GM19372 (cell line): ENCODE measurements around the gene KRT27.
"Not testable (repeated sequence)": the region's sequence is repeated elsewhere in the genome, so short reads cannot be mapped to it uniquely, and the experiment has no call there.

Experiments used
- ATAC-seq: cut with Tn5 transposase; IDR thresholded peaks from one replicate; pipeline ENCODE4 v1.9.1; 2021; ENCODE audit warnings: mild to moderate bottlenecking, low read depth, moderate library complexity; ENCODE audit not compliant: unreplicated experiment

KRT27 gene, protein sequence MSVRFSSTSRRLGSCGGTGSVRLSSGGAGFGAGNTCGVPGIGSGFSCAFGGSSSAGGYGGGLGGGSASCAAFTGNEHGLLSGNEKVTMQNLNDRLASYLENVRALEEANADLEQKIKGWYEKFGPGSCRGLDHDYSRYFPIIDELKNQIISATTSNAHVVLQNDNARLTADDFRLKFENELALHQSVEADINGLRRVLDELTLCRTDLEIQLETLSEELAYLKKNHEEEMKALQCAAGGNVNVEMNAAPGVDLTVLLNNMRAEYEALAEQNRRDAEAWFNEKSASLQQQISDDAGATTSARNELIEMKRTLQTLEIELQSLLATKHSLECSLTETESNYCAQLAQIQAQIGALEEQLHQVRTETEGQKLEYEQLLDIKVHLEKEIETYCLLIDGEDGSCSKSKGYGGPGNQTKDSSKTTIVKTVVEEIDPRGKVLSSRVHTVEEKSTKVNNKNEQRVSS

DNA sequence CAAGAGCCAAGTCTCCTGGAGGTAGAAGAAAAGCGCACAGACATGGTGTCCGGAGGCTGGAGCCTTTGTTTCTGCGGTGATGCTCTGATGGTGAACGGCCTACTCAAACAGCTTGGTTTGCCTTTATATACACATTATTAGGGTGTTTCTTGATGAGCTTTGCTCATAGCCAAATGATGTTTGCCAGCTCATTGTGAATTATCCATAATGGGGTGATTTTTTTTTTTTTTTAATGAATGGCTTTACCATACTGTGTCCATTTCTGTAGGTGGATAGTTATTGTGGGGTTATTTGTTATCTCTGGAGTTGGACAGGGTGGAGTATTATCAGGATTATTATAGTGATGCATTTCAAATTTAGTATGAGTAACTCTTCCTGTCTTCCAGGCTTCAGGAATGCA is at the start of gene KRT27:
TSS of gene KRT27 (minus strand) at position 101 of the 400 bp plus-strand sequence. CDS start at position 44, 57 bp downstream.
- no peak for ATAC-seq

DNA sequence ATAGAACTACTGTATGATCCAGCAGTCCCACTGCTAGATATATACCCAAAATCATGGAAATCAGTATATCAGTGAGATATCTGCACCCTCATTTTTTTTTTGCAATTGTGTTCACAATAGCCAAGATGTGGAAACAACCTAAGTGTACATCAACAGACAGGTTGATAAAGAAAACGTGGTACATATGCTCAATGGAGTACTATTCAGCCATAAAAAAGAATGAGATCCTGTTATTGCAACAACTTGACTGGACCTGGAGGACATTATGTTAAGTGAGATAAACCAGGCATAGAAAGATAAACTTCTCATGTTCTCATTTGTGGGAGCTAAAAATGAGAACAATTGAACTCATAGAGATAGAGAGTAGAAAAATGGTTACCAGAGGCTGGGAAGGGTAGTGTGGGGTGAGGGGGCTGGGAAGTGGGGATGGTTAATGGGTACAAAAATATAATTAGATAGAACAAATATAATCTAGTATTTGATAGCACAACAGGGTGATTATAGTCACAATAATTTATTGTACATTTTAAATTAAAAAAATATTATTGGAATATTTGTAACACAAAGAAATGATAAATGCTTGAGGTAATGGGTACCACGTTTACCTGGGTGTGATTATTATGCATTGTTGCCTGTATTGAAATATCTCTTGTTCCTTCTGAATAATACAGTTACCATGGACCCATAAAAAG is 47.9 kb upstream of the KRT27 start:
- ATAC-seq, result no peak

DNA sequence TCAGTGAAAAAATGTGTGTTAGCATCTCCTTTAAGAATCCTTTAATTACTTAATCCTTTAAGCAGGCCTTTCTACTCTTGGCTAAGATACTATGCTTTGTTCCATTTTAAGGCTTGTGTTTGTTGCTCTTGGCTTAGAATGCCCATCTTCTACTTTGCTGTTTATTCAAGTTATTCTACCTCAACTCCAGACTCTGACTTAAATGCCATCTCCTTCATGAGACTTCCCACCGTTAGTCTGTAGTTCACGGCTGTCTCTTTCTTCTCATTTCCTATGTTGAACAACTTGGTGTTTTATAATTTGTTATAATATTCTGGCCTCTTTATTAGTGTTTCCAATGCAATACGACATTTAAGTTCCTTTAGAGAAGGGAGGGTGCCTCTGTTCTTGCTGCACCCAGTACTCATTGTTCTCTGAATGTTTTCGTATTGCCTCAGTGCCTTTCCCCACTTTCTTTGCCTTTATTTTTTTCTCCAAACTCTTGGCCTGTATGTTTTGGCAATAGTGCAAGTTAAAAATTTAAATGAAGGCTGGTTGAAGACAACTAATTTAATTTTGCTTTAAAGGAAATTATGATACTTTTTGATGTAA is 46.2 kb upstream of the KRT27 start:
- ATAC-seq, result no peak

DNA sequence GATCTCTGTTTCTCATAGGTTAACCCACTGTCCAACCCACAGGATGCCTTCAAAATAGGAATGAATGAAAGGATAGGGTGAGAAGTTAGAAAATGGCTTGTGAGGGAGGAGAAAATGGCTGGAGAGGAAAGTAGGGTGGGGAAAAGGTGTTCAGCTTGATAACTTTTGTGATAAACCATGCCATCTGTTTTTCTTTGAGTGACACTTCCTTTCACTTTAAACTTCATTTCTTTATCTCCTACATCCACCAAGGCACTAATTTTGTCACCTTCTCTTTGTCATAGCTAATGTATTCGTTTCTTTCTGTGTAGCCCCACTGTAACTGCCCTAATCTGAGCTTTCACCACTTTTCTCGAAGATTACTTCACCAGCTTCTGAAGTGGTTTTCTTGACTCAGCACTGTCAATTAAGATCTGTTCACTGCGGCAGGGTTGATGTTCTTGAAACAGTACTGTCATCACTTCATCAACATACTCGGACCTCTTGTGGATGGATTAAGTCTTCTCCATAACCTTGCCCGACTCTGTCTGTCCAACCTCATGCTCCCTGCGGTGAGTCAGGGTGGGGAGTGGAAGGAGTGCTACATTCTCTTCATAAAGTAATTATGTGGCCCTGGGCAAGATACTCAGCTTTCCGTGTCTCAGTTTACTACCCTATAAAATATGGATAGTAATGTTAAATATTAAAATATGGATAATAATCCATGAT is 45.5 kb upstream of the KRT27 start:
- no peak for ATAC-seq

DNA sequence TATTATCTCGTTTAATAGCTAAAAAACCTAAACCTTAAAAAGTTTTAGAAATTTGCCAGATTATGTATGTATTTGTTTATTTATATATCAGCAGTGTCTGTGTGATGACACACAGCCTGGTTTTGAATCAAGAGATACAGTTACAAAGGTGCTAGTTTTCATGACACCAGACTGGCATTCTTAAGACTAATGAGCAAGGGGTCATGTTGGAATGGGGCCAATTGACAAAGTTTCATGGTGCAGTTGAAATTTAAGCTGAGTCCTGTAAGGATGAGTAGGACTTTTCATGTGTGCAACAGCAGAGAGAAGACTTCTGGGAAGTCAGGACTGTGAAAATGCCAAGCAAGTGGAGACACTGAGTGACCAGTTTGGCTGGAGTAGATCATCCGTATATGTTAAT is 43.2 kb upstream of the KRT27 start:
- no peak for ATAC-seq

DNA sequence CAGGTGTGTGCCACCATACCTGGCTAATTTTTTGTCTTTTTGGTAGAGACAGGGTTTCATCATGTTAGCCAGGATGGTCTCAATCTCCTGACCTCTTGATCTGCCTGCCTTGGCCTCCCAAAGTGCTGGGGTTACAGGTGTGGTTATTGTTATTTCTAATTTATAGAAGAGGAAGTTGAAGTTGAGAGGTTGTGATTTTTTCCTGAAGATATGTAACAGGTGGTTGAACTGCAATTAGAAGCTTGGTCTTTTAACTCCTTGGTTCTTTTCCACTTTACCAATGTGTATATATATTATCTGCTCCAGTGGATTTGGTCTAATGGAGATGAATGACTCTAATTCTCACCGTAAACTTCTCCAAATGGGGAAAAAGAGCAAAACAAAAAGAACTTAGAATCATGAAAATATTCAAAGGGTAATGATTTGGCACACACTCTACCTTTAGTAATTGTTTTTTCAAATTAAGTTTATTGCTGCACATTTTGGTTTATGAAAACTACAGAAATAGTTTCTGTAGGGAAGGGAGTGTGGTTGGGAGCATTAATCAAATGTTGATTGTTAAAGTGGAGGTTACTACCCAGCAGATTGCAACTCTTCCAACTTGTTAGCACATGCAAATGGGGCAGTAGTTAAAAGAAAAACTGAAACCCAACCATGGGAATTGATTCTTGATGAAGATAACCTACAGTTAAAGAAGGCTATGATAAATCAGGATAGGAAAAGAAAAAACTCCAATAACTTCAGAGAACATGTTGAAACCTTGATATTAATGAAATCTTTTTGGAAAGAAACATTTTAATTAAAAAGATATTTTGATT is 41.9 kb upstream of the KRT27 start:
- ATAC-seq, result no peak

DNA sequence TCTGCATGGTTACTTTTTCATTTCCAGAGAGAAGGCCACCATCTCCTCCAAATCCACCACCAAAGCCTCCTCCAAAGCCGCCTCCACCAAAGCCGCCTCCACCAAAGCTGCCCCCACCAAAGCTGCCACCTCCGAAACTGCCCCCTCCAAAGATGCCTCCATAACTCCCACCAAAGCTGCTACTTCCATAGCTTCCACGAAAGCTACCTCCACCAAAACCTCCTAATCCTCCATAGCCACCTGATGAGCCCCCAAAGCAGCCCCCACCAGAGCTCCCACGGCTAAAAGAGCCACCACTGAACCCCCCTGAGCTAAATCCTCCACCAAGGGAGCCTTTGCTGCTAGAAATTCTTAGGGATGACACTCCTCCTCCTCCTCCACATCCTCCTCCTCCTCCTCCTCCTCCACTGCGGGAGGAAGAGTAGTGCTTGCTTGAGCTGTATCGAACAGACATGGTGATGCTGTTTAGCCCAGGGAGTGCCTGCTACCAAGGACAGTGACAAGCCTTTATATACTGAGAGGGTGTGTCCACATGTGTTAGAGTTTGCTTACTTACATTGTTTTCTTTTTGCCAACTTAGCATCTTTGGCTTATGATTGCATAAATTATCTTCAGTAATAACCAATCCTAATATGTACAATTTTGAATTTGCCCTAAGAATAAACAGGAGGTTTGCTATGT is 39.9 kb upstream of the KRT27 start, which contains the start of gene KRT10:
TSS of gene KRT10 (minus strand) at position 483 of the 681 bp plus-strand sequence. CDS start at position 454, 29 bp downstream.
- ATAC-seq, result no peak

DNA sequence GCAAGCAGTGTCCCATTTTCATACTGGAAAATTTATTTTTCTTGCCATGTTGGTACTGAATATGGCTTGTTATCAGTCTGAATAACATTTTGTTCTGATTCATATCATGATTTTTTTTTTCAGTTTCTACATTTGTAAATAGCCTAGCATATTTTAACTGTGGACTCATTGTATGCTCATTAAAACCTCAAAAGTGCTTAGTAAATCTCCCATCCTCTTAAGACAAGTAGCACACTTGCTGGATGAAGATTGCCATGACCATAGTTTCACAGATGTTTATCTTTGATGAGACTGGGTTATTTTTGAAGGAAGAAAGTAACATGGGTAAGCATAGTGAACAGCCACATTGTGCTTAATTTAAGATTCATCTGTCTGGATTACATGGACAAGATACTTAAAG is 39.2 kb upstream of the KRT27 start:
- ATAC-seq, result no peak

DNA sequence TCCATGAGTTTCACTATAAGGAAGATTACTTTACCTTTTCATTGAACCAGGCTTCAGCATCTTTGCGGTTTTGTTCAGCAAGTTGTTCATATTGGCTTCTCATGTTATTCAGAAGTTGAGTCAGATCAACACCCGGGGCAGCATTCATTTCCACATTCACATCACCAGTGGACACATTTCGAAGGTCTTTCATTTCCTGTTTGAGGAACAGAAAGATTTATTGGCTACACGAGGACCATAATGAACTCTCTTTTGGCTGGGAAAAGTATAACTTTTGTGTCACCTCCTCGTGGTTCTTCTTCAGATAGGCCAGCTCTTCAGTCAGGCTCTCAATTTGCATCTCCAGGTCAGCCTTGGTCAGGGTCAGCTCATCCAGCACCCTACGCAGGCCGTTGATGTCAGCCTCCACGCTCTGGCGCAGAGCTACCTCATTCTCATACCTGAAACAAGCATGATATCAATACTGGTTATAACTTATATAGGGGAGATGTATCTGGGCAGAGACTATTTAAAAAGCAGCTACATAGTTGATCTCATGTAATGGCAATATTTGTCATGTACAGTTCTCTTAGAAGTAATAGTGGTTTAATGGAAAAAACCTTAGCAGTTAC is 38.0 kb upstream of the KRT27 start:
- no peak for ATAC-seq

DNA sequence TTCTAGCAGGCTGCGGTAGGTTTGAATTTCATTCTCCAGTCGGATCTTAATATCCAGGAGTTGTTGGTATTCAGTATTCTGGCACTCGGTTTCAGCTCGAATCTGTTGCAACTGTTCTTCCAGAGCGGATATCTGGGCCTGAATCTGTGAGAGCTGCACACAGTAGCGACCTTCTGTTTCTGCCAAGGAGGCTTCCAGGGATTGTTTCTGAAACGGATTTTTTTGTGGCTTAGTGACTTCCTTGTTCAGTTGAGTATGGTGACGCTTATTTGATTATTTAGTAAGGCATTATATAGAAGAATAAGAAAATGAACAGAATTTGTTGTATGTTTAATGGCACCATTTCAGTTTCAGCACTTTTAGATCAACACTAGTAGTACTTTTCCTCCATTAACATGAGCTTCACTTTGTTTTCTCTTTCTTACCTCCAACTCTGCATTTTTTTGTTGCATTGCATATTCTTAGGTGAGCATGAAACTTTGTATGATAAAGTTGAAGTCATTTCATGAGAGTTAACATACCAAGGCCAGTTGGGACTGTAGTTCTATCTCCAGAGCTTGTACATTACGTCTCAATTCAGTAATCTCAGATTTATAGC is 37.3 kb upstream of the KRT27 start:
- no peak for ATAC-seq

DNA sequence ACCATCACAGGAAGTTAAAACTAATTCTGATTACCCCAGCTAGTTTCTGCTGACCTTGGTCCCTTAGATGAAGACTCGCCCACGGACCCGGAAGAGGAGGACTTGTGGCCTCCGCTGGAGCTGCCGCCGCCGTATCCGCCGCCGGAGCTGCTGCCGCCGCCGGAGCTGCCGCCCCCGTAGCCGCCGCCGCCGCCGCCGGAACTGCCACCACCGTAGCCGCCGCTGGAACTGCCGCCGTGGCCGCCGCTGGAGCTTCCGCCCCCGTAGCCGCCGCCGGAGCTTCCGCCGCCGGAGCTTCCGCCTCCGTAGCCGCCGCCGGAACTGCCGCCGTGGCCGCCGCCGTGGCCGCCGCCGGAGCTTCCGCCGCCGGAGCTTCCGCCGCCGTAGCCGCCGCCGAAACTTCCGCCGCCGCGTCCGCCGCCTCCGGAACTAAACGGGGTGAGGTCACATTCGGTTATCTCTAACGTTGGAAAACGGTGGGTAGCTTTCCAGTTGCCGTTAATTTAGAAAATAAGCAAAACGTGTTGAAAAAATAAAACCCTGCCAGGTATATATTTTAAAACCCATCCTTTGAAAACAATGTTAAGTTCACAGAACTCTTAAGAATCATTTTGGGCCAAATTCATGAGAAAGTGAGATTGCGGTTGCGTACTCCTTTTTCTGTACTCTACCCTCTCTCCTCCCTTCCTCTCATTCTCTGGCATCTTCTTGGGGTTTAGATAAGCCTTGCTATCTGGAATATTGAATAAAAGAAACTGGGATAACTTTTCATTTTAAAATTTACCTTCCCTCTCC is 36.6 kb upstream of the KRT27 start:
- peak; percentile 83 for ATAC-seq

DNA sequence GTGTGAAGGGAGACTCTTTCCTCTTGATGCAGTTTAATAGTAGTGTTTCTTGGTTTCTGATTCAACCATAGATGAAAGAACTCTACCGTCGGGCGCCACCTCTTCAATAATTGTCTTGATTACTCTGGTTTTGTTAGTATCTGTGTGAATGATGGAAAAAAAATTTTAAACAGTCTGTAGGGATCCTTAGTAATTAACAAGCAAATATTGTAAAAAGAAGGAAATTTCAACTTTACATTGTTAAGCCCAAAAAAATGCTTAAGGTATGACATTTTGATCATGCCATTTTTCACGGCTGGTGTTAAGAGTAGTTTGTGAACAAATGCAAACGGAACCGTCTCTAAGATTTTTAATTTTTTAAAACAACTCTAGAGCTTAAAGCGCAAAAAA is 36.0 kb upstream of the KRT27 start:
- no peak for ATAC-seq

DNA sequence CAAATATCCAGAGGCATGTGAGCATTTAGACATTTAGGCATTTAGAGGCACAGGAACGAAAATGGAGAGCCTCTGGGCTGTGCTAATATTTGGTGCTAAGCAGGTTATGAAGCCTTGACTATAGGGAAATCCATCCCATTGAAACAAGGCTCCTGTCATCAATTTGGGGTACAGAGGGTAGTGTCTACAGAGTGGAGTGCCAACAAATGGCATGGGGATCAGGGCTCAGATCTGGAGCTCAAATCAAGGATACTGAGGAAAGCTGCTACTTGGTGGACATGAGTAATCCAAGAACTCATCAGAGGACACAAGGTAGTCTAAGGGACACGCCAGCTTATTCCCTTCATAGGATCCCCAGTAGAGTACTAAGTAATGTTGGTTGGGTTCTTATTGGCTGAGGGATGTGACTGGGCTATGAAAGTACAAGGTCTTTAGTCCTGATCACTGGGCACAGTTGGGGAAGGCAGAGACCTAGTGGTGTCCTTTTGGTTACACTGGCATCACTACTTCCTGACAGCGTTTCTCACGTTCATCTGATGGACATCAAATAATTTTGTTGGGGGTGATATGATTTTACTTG is 34.8 kb upstream of the KRT27 start:
- no peak for ATAC-seq

DNA sequence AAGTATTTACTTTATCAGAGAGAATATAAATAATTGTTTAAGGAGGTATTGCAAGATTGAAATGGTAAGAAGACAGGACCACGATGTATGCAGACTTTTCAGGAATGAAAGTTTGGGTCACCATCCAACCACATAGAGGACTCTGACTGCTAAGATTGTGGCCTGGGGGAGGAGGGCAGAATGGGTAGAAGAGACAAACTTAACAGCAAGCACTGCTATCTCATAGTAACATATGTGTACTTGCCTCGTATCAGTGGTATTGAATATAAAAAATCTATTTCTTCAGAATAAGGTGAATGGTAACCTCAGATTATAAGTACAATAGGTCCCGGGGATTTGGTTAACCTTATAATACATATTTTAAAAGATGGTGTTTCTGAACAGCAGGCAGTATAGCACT is 34.2 kb upstream of the KRT27 start:
- no peak for ATAC-seq

DNA sequence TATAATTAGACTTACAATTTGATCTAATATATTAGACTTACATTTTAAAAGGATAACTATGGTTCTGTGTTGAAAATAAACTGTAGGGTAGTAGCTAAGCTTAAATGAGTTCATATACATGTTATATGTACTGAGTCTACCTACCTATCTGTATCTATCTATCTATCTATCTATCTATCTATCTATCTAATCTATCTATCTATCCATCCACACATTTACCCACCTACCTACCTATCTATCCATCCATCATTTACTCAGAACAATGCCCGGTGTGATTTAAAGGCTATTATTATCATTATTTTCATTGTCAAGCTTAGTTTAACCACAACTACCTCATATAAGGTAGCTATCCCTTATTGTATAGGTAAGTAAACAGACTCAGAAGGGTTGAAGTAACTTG is 33.0 kb upstream of the KRT27 start:
- ATAC-seq, result no peak

DNA sequence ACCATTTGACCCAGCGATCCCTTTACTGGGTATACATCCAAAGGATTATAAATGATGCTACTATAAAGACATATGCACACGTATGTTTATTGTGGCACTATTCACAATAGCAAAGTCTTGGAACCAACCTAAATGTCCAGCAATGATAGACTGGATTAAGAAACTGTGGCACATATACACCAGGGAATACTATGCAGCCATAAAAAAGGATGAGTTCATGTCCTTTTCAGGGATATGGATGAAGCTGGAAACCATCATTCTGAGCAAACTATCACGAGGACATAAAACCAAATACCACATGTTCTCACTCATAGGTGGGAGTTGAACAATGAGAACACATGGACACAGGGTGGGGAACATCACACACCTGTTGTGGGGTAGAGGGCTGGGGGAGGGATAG is 32.3 kb upstream of the KRT27 start:
- not testable (repeated sequence) for ATAC-seq

DNA sequence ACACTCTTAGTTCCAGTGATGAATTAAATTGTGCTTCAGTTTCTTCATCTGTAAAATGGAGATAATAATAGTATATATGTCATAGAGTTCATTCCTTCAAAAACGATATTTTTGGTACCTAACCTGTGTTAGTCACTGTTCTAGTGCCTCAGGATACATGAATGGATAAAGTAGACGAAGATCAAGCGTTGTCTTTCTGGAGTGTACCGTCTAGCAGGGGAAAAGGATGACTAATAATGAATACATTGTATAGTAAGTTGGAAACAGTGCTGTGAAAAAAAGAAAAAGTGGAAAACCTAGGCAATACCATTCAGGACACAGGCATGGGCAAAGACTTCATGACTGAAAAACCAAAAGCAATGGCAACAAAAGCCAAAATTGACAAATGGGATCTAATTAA is 31.5 kb upstream of the KRT27 start:
- ATAC-seq, result no peak
